ENCODE data around the gene C1orf21.

C1orf21 gene

DNA sequence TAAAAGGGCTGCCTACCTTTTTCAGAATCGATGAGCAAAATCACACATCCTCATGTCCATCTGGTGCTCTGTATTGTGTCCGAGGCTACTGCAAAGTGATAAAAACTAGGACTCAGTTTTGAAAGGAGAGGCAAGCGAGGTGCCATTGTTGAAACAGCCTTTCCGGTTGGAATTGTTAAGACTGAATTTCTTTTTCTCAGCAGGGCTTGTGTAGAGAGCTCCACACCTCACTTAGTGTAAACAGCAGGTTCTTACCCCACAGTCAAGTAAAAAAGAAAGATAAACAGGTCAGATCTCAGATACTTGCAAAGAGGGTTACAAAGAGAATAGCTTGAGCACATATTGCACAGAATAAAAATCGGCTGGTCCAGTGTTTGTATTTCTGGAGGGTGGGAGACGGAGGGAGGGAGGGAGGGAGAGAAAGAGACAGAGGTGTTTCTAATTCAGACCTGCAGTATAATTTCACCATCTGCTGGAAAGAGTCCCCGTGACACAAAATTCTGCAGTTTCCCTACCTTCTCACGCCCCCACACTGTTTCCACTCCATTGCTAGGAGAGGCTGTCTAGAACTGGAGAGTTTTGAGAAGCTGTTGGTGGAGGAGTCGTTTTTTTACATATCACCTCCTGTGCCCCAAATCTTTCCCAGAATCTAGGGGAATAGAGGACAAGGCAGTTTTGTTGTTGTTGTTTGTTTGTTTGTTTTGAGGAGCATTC, 285.3 kb downstream of the C1orf21 start:
- no peak for DNase-seq

DNA sequence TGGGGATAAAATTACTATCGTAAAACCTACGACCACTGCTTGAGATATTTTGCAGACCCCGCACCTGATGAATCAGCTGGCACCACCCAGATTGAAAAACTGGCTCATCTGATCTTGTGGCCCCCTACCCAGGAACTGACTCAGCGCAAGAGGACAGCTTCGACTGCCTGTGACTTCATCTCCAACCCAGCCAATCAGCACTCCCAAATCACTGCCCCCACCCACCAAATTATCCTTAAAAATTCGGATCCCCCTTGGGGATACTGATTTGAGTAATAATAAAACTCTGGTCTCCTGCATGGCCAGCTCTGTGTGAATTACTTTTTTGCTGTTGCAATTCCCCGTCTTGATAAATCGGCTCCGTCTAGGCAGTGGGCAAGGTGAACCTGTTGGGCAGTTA, 286.5 kb downstream of the C1orf21 start:
- no peak for DNase-seq

DNA sequence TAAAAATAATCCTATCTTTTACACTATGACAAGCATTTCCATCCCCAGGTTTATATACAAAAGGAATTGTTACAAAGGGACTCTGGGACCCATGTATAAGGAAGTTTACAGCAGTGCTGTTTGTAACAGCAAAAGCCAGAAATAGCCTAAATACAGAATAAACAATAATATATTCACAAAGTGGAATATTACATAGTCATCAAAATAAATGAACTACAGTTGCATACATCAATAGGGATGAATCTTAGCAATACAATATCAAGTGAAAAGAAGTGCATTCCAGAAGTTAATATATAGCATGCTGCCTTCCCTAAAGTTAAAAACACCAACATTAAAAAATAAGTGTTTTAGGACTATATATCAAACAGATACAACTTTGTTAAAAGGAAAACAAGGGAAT, 290.5 kb downstream of the C1orf21 start:
- DNase-seq = no peak

Data from eye (tissue), 1 donor.